ENCODE data around the gene SEBOX.

The SEBOX gene

GRCh38 chr17:28338056-28338768 is 26.8 kb downstream of the SEBOX start:
- DNase-seq = no peak

GRCh38 chr17:28335959-28336871 is 28.8 kb downstream of the SEBOX start:
- DNase-seq = peak; percentile 70

GRCh38 chr17:28335201-28335958 is 29.6 kb downstream of the SEBOX start, which contains the start of the genes IFT20 and TNFAIP1:
Gene IFT20, minus strand, starts transcription at chr17:28335472. Its CDS starts 3,487 bp downstream, at chr17:28331985.
Gene TNFAIP1, plus strand, starts transcription at chr17:28335761. Its CDS starts 3,761 bp downstream, at chr17:28339522.
- peak; percentile 99 for DNase-seq

- DNase-seq = no peak
These were observed 30.3 kb downstream of the SEBOX start for GRCh38 chr17:28334666-28335200.

- no peak for DNase-seq
These were observed 30.8 kb downstream of the SEBOX start for GRCh38 chr17:28334171-28334570.

- DNase-seq = no peak
These were observed 31.8 kb downstream of the SEBOX start for GRCh38 chr17:28333083-28333746.

- no peak for DNase-seq
These were observed 33.0 kb downstream of the SEBOX start for GRCh38 chr17:28331891-28332420.

GRCh38 chr17:28330671-28331070 is 34.3 kb downstream of the SEBOX start:
- DNase-seq = no peak

- no peak for DNase-seq
These were observed 36.7 kb downstream of the SEBOX start for GRCh38 chr17:28328325-28328724.

GRCh38 chr17:28327709-28328108 is 37.3 kb downstream of the SEBOX start:
- no peak for DNase-seq

GRCh38 chr17:28327031-28327607 is 37.9 kb downstream of the SEBOX start:
- DNase-seq = no peak

GRCh38 chr17:28326114-28326513 is 38.9 kb downstream of the SEBOX start:
- DNase-seq = no peak

GRCh38 chr17:28325211-28325610 is 39.8 kb downstream of the SEBOX start:
- no peak for DNase-seq

- DNase-seq = no peak
These were observed 40.2 kb downstream of the SEBOX start for GRCh38 chr17:28324781-28325180.

GRCh38 chr17:28324267-28324745 is 40.7 kb downstream of the SEBOX start:
- no peak for DNase-seq

GRCh38 chr17:28320215-28321061 is 44.6 kb downstream of the SEBOX start:
- DNase-seq = no peak

- DNase-seq = no peak
These were observed 45.4 kb downstream of the SEBOX start for GRCh38 chr17:28319598-28319935.

- DNase-seq = peak; percentile 95
These were observed 46.0 kb downstream of the SEBOX start, which contains the start of gene TMEM97 for GRCh38 chr17:28318759-28319597. Gene TMEM97, plus strand, starts transcription at chr17:28319200. Its CDS starts 40 bp downstream, at chr17:28319240.
